Effector CD4-positive, alpha-beta T cell (primary cell): ENCODE results near the gene LRIT2. TPM values are rescaled to one million over a fixed set of nuclear protein-coding genes. Genes with fewer than 3 reads are reported as not detected.
A peak's percentile ranks its signal among the peaks of the same experiment; 100 is the strongest.

Experiments used
- DNase-seq: peaks from one replicate; pipeline ENCODE4 v3.0.0-alpha.2; 2020
- total RNA-seq: gene quantifications from one replicate; lab custom pipeline; 2026; lab: John Stamatoyannopoulos, UW

Gene LRIT2, protein sequence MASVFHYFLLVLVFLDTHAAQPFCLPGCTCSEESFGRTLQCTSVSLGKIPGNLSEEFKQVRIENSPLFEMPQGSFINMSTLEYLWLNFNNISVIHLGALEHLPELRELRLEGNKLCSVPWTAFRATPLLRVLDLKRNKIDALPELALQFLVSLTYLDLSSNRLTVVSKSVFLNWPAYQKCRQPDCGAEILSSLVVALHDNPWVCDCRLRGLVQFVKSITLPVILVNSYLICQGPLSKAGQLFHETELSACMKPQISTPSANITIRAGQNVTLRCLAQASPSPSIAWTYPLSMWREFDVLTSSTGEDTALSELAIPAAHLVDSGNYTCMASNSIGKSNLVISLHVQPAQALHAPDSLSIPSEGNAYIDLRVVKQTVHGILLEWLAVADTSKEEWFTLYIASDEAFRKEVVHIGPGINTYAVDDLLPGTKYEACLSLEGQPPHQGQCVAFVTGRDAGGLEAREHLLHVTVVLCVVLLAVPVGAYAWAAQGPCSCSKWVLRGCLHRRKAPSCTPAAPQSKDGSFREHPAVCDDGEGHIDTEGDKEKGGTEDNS
- total RNA-seq: not detected

DNA sequence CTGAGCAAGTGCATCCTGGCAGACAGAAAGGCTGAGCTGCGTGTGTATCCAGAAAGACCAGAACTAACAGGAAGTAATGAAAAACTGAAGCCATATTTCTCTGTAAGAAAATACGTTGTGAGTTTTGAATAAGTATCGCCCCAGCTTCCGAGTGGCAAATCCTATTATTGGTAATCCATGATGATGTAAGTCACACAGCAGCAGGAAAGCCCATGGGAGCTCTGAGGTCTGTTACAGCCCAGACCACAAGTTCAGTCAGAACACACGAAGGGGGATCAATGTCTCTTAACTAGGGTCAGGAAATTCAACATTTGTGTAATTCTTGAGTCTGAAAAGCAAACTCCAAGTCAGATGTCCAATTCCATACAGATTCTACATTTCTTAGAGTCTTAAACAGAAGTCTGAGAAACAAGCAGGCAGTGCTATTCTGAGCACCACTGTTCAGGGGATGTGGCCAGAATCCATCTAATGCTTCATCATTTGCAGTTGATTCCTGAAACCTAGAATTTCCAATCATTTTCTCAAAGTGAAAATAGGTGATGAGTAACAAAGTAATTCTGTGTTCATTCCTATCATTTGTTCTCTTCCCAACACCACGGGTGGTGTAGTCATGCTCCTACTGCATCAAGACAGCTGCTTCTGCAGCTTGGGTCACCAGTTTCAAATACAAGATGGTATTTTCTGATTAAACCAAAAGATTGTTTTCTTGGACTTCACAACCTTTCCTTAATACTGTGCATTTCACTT is at the start of gene LRIT2:
Gene LRIT2, minus strand, starts transcription at position 118 of the 747 bp plus-strand sequence. Its CDS starts 24 bp downstream, at position 94.
- no peak for DNase-seq

DNA sequence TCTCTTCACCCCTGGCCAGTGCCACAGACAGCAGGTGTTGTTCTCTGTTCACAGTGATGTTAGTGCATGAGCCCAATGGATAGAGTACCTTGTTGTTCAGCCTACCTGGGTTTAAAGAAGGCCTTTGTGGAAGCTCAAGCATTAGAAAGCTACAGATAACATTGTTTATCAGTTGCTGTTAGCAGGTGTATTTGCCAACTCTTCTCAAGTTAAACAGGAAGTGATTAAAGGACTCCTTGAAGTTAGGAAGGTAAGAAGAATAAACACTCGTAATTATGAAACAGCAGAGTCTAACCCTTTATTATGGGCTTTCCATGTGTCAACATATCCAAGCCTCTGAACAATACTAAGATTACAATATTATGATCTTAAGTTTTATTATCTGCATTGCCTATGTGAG is 45.4 kb upstream of the LRIT2 start:
- DNase-seq: no peak

DNA sequence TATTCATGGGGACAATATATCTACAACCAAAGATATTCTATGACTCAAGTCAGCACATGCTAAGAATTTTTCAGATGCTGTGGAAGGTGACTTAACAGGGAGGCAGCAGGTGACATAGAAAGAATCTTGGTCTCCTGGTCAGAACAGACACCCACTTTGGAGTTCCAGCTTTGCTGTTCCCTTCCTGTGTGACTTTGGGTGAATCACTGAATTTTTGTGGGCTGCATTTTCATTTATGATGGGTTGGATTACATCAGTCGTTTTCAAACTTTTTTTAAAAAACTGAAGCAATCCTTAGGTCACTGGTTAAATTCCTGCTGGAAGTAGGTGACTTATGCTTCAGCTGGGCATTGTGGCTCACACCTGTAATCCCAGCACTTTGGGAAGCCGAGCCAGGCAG is 44.4 kb upstream of the LRIT2 start:
- DNase-seq: no peak

DNA sequence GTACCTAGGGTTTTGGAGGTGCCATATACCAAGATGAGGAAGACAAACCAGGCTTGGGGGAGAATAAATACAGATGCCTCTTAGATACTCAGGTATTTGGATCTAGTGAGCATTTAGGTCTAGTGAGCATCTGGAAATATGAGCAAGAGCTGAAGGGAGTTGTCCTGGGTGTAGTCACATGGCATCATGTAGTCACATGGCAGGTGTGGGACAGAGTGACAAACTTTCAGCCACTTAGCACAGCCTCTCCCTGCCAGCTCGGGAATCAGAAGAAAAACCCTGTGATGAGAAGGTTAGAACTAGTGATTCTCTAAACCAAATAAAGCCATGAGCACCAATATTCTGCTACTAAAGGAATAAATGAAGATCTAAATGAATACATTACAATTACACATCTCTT is 43.8 kb upstream of the LRIT2 start:
- no peak for DNase-seq

DNA sequence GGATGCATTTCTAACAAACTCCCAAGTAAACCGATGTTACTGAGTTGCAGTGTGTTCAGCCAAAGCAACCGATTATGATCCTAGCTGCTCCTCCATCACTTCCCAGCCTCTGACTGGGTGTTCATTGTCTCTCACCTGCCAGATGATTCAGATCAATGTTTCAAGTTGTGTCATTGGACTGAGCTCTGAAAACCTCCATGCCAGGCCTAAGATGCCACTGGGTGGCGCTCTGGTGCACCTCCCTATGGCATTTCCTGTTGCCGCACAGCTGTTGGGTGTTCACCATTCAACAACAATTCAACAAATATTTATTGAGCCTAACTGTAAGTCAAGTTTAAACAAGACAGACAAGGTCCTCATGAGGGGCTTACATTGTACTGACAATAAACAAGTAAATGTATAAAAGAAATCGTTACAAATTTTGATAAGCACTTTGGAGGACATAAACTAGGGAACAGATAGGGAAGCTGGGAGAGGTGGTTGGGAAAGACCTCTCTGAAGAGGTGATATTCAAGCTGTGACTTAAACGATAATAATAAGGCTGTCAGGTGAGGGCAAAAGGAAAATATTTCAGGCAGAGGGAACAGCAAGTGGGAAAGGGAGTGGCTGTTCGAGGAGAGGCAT is 42.3 kb upstream of the LRIT2 start:
- DNase-seq: peak; percentile 12

DNA sequence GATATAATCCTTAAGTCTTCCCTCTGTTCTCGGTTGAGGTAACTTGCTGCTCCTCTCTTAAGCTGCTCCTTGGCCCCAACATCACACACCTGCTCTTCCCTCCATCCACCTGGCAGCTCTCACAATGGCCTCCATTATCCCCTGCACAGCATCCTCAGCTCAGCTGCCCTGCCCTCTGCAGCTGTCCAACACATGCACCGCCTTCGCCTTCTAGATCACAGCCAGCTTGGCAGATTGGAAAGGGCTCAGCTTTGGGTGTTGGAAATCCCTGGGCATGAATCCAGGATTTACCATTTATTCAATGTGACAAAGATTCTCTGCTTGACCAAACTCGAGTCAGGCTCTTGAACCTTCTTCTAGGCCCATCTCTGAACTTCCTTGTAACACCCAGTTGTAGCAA is 40.1 kb upstream of the LRIT2 start:
- DNase-seq: no peak

DNA sequence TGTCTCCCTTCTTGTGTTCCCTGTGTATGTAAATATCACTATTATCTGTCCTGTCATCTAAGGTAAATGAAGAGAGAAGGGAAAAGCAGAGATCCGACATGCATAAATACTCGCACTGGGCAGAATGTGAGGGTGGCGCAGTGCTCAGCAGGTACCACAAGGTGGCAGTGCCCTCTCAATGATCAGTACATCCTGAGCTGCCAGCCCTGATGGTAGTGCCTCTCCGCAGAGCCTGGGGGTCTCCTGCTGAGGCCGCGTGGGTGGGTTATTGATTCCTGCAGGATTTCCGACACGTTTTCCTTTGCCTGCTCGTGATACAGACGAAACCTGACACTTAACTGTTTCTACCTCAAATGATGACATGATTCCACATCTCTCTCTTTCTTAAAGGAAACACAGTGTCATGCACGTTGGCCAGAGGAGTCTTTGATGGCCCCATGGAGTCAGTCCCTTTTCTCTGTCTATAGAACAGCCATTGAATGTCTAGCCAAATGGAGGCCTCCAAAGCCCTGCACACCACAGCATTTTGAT is 39.3 kb upstream of the LRIT2 start:
- DNase-seq: peak; percentile 53

DNA sequence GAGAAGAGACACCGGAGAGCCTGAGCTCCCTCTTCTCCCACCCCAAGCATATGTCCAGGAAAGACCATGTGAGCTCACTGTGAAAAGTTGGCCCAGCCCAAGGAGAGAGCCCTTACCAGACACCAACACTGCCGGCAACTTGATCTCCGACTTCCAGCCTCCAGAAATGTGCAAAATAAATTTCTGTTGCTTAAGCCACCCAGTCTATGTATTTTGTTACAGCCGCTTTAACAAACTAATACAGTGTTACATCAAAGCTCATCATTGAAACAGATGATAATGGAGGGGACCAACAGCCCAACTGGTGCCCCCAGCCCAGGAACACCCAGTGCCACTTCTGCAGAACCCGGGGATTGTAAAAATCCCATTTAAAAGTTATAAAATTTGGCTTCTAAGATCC is 38.4 kb upstream of the LRIT2 start:
- no peak for DNase-seq

DNA sequence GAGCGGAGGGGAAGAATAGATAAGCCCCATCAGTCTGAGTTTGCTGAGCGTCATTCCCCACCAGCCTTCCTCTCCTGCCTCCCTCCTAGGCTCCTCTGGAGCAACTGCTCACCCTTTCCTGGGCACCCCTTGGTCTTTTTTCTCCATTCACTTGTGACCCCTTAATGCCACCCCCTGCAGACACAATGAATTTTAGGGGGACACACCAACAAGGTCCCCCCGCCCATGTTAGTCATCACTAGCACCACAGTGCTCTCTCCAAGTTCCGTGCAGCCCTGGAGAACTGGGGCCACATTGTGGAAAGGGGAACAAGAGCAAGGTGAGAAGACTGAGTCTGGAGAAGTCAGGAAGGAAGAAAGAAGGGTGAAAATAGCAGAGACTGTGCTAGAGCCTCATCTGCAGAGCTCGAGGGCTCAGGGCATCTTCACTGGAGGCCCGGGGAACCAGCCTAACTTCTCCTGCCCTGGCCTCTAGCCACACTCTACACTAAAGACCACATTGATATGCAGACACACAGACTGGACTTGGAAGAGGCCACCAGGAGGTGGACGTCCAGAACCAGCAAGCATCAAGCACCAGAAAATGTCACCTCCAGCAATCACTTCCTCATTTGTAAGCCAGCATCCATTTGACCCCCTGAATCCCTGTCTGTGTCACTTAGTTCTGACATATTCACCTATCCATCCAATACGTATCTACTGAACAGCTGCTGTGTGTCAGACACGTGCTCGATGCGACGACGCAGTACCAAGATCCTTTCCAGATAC is 37.0 kb upstream of the LRIT2 start:
- DNase-seq: no peak

DNA sequence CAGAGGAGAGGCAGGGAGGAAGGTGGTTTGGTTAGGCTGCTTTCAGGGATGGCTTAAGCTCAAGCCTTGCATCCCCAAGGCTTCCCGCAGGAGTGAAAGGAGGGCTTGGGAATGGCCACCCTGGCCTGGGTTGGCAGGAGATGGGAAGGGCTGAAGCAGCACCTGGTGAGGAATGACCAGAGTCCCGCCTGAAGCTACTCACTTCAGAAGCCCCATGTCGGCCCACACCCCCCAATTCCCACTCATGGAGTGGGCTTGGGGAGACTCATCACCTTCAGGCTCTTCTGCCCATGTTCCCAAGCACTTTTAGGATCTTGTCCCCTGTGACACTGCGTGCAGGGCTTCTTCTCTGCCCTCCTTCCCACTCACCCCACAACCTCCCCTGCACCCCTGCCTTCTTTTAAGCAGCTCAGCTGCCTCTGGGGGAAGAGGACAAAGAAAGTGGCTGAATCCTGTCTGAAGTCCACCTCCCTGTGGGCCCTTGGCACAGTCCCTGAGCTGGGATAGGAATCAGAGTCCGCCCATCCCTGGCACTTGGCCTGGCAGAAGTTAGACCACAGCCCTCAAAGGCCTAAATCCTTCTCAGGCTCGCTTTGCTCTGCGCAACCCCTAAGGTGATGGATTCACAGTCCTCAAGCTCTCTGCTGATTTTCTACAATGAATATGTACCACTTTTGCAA is 36.0 kb upstream of the LRIT2 start:
- no peak for DNase-seq

DNA sequence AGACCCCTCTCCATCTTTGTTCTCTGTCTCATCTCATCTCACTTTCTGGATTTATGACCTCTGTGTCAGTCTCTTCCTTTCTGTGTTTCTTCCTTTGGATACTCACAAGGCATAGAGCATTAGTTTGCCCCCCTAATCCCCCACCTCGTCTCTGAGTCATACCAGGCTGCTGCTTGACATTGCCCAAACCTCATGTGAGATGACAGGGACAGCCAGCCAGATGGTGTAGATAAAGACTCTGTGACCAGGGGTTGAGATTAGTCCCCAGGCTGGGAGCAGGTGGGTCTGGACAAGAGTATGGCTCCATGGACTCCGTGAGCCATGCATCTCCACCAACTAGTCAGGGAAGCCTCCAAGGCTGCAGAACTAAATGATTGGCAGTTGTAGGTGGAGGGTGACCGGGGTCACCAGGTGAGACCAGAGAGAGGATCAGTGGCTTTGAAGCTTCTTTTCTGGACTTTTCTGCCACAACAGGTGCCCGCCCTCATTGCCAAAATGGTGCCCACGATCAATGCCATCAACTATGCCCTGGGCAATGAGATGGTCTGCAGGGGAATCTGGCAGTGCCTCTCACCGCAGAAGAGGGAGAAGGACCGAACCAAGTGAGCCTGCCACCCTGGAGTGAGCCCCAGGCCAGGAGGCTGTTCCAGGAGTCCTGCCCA is 32.8 kb upstream of the LRIT2 start:
- no peak for DNase-seq

DNA sequence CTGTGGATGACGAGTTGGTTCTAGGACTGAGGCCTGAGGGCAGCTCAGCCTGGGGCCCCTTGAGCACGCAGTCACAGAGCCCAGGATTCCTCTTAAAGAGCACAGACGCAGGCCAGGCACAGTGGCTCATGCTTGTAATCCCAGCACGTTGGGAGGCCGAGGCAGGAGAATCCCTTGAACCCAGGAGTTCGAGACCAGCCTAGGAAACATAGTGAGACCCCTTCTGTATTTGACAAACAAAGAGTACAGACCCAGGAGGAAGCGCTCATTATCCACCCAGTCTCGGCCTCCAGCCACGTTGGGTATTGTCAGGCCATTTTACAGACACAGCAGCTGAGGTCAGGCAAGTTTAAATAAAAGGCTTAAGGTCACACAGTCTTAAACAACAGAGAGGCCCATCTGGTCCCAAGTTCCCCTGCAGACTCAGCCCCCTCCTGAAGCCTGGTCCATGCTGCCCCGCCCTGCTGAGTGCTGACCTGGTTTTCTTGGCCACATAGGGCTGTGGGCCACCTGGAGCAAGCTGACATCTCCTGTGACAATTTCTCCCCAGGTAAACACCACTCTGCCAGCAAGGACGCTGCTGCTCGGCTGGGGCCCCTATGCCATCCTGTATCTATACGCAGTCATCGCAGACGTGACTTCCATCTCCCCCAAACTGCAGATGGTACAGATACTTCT is 32.1 kb upstream of the LRIT2 start:
- no peak for DNase-seq

DNA sequence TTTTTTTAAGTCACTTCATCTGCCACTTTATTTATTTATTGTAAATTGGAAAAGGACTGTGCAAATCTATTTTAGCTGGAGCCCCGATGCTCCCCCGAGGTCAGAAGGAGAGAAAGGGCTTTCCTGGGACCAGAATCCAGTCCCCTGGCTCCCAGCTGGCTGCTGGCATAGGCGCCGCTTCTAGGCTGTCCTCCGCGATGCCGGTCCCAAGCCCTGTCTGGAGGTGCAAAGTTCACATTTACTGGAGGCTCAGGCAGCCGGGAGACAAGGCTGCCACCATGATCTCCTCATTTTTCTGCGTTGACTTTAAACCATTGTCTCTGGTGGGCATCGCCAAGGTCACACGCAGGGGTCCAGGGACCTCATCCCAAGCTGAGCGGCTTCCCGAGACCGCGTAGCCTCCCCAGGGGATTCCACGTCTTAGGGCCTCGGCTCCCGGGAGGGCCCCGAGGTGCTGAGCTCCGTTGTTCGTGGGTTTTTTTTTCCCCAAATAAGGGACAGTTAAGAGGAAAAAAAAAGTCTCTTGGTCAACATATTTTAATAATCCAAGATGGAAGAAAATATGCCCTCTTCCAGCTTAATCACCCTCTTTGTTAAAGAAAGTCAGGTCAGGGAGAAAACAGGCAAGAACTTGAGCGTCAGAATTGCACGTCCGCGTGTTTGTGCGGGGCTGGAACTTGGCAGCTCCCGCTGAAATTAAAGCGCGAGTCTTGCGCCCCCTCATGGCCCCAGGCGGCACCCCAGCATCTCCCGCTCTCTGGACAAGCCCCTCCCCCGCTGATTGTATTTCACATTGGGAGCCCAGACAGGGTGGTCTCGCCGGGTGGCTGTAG is 31.4 kb upstream of the LRIT2 start:
- peak; percentile 7 for DNase-seq

DNA sequence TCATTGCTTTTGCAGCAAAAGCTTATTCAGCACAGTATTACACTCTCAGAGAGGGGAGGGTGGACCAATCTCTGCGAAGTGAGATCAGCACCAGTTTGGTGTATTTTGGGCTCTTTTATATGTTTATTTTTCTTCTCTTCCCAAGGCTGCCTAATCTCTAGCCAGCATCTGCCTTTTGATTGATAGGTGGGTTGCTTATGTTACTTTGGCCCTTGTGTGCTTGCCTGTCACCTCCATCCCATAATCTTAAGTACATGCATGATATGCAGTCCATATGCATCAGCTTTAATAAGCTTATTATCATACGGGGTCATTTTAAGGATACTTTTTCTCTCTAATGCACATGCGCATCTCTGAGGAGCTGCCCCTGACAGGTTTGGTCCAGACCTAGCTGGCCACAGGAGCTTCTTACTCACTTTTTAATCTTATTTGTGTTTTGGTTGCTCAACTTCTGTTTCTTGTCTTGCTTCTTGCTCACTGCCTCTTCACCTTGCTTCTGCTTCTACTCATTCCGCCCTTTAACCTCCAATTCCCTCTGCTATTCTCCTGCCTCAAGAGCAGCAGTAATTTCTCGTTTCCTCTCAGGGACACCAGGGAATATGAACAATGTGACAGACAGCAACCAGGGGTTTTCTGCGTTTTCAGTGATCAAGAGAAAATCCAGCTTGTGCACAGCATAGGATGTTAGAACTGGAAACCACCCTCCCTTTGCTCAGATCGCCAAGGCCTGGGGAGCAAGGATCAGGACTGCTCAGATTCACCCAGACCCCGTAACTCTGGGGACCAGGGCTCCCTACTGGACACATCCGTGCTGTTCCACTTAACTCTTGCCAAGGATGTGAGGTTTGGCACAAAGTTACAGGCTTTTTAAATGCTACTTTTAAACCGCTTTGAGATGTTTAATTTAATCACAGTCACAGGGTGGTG is 29.5 kb upstream of the LRIT2 start:
- no peak for DNase-seq

DNA sequence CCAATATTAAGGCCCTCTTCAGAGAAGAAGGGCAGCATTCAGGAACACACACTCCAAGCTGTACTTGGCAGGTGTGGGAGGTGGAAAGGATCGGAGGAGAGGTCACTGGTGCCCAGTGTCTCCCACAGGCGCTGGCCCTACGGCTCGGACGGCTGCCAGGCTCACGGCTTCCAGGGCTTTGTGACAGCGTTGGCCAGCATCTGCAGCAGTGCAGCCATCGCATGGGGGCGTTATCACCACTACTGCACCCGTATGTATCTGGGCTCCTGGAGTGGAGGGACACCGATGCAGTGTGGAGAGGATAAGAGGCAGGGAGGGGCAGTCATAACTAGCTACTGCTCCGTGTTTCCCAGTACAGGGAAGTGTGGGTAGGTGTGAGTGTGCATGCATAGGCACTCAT is 23.4 kb upstream of the LRIT2 start:
- DNase-seq: no peak

DNA sequence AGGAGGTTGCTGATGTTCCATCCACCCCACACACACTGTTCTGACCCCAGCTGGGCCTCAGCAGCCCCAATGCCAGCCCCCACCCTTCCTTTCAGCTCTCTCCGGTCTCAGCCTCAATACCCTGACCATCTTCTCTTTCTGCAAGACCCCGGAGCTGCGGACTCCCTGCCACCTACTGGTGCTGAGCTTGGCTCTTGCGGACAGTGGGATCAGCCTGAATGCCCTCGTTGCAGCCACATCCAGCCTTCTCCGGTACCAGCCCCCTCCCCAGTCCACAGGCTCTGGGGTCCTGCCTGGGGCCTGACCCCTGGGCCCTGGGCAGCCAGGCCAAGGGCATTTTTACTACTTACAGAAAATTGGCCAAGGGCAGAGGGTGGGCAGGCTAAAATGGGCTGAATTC is 22.2 kb upstream of the LRIT2 start:
- no peak for DNase-seq

DNA sequence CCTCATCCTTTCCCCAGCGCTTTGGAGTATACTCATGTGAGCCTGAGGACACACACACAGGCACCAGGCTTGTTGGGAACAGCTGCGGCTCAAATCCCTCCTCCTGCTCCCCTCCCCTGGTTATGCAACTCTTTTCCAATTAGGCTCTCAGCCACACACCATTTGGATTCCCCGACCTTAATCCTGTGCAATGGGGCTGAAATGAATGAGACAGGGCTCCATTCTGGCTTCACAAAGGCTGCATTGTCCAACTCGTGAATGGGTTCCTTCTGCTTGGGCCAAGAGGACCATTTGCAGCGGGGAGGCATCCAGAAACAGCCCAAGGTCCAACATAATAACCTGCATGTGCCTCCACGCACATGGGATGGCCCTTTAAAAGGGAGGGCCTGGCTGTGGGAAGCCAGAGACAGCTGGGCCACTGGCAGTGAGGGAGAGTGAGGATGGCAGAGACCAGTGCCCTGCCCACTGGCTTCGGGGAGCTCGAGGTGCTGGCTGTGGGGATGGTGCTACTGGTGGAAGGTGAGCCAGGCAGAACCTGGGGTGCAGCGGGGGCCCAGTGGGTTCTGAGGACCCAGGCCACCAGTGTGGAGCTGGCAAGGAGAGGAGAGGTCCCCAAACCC is 19.4 kb upstream of the LRIT2 start, which contains the start of gene RGR:
Gene RGR, plus strand, starts transcription at position 403 of the 620 bp plus-strand sequence. Its CDS starts 38 bp downstream, at position 441.
- no peak for DNase-seq

DNA sequence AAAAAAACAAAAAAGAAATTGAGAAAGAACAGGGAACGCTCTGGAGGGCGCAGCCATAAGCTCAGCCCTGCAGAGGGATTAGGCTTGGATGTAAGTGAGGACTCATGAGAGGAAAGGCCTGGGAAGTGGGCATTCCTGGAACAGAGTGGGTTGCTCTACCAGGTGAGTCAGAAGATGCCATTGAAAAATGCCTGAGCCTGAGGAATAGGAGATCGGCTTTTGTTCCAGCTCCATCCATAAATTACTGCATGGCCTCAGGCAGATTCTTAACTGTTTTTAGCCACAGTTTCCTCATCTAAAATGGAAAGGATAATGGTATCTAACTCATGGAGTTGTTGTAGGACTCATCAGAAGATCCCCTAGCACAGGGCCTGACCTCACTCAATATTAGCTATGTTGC is 18.4 kb upstream of the LRIT2 start:
- DNase-seq: no peak
